WTC11 (cell line): ENCODE results near the gene ANKRD53. TPM values are rescaled to one million over a fixed set of nuclear protein-coding genes. Genes with fewer than 3 reads are reported as not detected.

Experiments used
- ATAC-seq: fragments of 200-7000 bp; cut with Tn5 transposase; 2 replicates; pipeline ENCODE4 v1.10.0; 2021; ENCODE audit warnings: mild to moderate bottlenecking, moderate library complexity
- CTCF ChIA-PET: fragments of 300-600 bp; sonication (Branson Sonifier 250); formaldehyde crosslinking; loops from one replicate; lab custom pipeline; 2021; ENCODE audit warnings: antibody characterized with exemption; lab: Charles Lee
- POLR2A ChIA-PET: fragments of 350-600 bp; sonication (Branson Sonifier 250); formaldehyde crosslinking; loops from one replicate; lab custom pipeline; 2021; ENCODE audit warnings: antibody characterized with exemption; lab: Charles Lee
- DNase-seq: peaks from one replicate; pipeline ENCODE4 v3.0.0; 2021; ENCODE audit warnings: low spot score
- H3K27ac Mint-ChIP-seq: 2 replicates; pipeline ENCODE4 v1.8.0; 2021; ENCODE audit warnings: mixed read lengths
- H3K27me3 Mint-ChIP-seq: 2 replicates; pipeline ENCODE4 v1.8.0; 2021; ENCODE audit warnings: low read depth, mild to moderate bottlenecking, moderate library complexity, mixed read lengths
- H3K36me3 Mint-ChIP-seq: 2 replicates; pipeline ENCODE4 v1.8.0; 2021; ENCODE audit warnings: mixed read lengths
- H3K4me1 Mint-ChIP-seq: 2 replicates; pipeline ENCODE4 v1.8.0; 2022; ENCODE audit warnings: mixed read lengths
- H3K4me3 Mint-ChIP-seq: 2 replicates; pipeline ENCODE4 v1.8.0; 2021; ENCODE audit warnings: mild to moderate bottlenecking, moderate library complexity, mixed read lengths
- H3K9me3 Mint-ChIP-seq: 2 replicates; pipeline ENCODE4 v1.8.0; 2021; ENCODE audit warnings: mixed read lengths
- AR ChIP-seq: fragments of 250-450 bp; sonication (Bioruptor Pico); IDR thresholded peaks from 2 replicates; pipeline ENCODE4 v1.9.0; 2021; ENCODE audit warnings: mild to moderate bottlenecking
- ATF3 ChIP-seq: sonication (generic); formaldehyde crosslinking; conservative IDR thresholded peaks from 2 replicates; pipeline ENCODE4 v1.8.1; 2022; ENCODE audit warnings: mild to moderate bottlenecking, missing genetic modification reagents
- CDX4 ChIP-seq: fragments of 250-450 bp; sonication (Bioruptor Pico); IDR thresholded peaks from 2 replicates; pipeline ENCODE4 v1.9.0; 2021; ENCODE audit warnings: moderate library complexity, mild to moderate bottlenecking, inconsistent platforms, borderline replicate concordance
- FOXP4 ChIP-seq: sonication (generic); formaldehyde crosslinking; IDR thresholded peaks from 2 replicates; pipeline ENCODE4 v1.8.0; 2022; ENCODE audit warnings: mild to moderate bottlenecking, missing genetic modification reagents
- KAT7 ChIP-seq: sonication (generic); formaldehyde crosslinking; IDR thresholded peaks from 2 replicates; pipeline ENCODE4 v1.8.1; 2023; ENCODE audit warnings: missing genetic modification reagents, mild to moderate bottlenecking, borderline replicate concordance
- NR1H2 ChIP-seq: sonication (generic); formaldehyde crosslinking; IDR thresholded peaks from 2 replicates; pipeline ENCODE4 v1.9.0; 2021; ENCODE audit warnings: mild to moderate bottlenecking, moderate library complexity, missing genetic modification reagents
- NR2C2 ChIP-seq: sonication (generic); formaldehyde crosslinking; IDR thresholded peaks from 2 replicates; pipeline ENCODE4 v1.8.0; 2022; ENCODE audit warnings: mild to moderate bottlenecking, missing genetic modification reagents
- PRRX2 ChIP-seq: fragments of 250-450 bp; sonication (Bioruptor Pico); IDR thresholded peaks from 2 replicates; pipeline ENCODE4 v1.8.0; 2021; ENCODE audit warnings: mild to moderate bottlenecking
- RELA ChIP-seq: sonication (generic); formaldehyde crosslinking; IDR thresholded peaks from 2 replicates; pipeline ENCODE4 v1.8.1; 2022; ENCODE audit warnings: missing genetic modification reagents, mild to moderate bottlenecking, borderline replicate concordance
- RORB ChIP-seq: fragments of 250-450 bp; sonication (Bioruptor Pico); IDR thresholded peaks from 2 replicates; pipeline ENCODE4 v1.9.0; 2021; ENCODE audit warnings: mild to moderate bottlenecking
- ZNF232 ChIP-seq: sonication (generic); formaldehyde crosslinking; IDR thresholded peaks from 2 replicates; pipeline ENCODE4 v1.8.0; 2022; ENCODE audit warnings: mild to moderate bottlenecking, missing genetic modification reagents
- total RNA-seq: library from RNA; stranded (reverse); gene quantifications from 3 replicates; pipeline ENCODE4 v1.2.3, GENCODE V29; 2021
- TF ChIP-seq, protein P1 (sequence below): sonication (generic); formaldehyde crosslinking; conservative IDR thresholded peaks from 2 replicates; pipeline ENCODE4 v1.8.1; 2023; ENCODE audit warnings: mild to moderate bottlenecking, low read depth, missing genetic modification reagents, moderate library complexity
- TF ChIP-seq, protein P2 (sequence below): sonication (generic); formaldehyde crosslinking; IDR thresholded peaks from 2 replicates; pipeline ENCODE4 v1.8.0; 2022; ENCODE audit warnings: mild to moderate bottlenecking, missing genetic modification reagents

The ANKRD53 gene
- total RNA-seq, 1 experiment from 2014 or later = 0.81 TPM

DNA sequence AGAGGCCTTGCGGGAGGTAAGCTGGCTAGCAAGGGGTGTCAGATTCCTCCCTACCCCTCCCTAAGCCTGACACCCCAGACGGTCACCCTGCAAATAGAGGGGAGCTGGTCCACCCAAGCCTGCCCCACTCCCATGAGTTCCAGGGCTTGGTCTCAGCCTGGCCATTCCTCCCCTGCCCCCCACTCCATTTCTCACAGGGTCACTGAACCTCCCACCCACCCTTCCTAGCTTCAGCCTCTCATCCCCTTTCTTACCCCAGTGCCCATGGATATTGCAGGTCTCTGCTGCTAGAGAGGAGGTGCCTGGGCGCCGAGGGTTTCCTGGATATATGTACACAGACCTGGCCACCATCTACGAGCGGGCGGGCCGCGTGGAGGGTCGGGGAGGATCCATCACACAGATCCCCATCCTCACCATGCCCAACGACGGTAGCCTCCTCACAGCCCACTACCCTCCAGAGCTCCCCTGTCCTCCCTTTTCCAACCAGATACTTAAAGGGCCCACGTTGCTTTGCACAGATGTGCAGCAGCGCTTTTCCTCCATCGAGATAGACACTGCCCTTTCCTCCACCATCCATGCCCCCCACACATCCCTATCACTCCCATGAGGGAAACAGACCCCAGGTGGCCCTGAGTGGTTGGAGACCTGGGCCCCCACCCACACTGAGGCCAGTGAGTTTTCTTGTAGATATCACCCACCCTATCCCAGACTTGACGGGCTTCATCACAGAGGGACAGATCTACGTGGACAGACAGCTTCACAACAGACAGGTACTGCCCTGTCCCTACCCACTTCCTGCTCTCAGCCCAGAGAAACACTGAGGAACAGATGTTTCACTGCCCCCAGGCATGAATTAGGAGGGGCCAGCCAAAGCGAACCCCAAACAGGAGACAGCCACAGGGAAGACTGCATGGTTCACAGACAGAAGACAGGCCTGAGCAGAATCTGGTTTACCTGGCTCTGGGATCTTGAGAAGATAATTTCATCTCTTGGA, 15.2 kb upstream of the ANKRD53 start:
- no peak overlapping the region for H3K4me3 Mint-ChIP-seq
- H3K27me3 Mint-ChIP-seq = peaks cover 72% of the 10 kb centered on the region
- H3K9me3 Mint-ChIP-seq = no peaks in the 10 kb centered on the region
- POLR2A ChIA-PET = no interaction called here
- peaks cover 3% of the 10 kb centered on the region for H3K4me1 Mint-ChIP-seq
- CTCF ChIA-PET = interaction anchor here (1.3 to 8.5 kb wide), 8 partner anchors 15 to 39 kb away, joined by 5 to 159 read pairs (median 14); partner anchors contain the start of gene ANKRD53
- TF ChIP-seq ZNF232 (CRISPR knock-in tag) (no peak), NR2C2 (CRISPR knock-in tag) (no peak), NR1H2 (CRISPR knock-in tag) (no peak), RELA (CRISPR knock-in tag) (no peak), ATF3 (CRISPR knock-in tag) (no peak), AR (CRISPR knock-in tag) (no peak), FOXP4 (no peak), RORB (CRISPR knock-in tag) (no peak), CDX4 (CRISPR knock-in tag) (no peak), PRRX2 (CRISPR knock-in tag) (no peak), KAT7 (CRISPR knock-in tag) (no peak)
- TF ChIP-seq, protein P1, sequence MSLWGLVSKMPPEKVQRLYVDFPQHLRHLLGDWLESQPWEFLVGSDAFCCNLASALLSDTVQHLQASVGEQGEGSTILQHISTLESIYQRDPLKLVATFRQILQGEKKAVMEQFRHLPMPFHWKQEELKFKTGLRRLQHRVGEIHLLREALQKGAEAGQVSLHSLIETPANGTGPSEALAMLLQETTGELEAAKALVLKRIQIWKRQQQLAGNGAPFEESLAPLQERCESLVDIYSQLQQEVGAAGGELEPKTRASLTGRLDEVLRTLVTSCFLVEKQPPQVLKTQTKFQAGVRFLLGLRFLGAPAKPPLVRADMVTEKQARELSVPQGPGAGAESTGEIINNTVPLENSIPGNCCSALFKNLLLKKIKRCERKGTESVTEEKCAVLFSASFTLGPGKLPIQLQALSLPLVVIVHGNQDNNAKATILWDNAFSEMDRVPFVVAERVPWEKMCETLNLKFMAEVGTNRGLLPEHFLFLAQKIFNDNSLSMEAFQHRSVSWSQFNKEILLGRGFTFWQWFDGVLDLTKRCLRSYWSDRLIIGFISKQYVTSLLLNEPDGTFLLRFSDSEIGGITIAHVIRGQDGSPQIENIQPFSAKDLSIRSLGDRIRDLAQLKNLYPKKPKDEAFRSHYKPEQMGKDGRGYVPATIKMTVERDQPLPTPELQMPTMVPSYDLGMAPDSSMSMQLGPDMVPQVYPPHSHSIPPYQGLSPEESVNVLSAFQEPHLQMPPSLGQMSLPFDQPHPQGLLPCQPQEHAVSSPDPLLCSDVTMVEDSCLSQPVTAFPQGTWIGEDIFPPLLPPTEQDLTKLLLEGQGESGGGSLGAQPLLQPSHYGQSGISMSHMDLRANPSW (CRISPR knock-in tag) = no peak
- TF ChIP-seq, protein P2, sequence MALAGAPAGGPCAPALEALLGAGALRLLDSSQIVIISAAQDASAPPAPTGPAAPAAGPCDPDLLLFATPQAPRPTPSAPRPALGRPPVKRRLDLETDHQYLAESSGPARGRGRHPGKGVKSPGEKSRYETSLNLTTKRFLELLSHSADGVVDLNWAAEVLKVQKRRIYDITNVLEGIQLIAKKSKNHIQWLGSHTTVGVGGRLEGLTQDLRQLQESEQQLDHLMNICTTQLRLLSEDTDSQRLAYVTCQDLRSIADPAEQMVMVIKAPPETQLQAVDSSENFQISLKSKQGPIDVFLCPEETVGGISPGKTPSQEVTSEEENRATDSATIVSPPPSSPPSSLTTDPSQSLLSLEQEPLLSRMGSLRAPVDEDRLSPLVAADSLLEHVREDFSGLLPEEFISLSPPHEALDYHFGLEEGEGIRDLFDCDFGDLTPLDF (CRISPR knock-in tag) = no peak
- H3K36me3 Mint-ChIP-seq = no peaks in the 10 kb centered on the region
- no peak overlapping the region for H3K27ac Mint-ChIP-seq
- ATAC-seq = no peak
- no peak for DNase-seq
